K562 (cell line): ENCODE data around the gene TMC8. TPM values are rescaled to one million over a fixed set of nuclear protein-coding genes. Genes with fewer than 3 reads are reported as not detected.

Experiments used
- ATAC-seq: fragments of 200-7000 bp; cut with Tn5 transposase; 3 replicates; pipeline ENCODE4 v1.9.1; 2020; ENCODE audit warnings: moderate library complexity
- BruUV-seq: library from RNA; stranded (reverse); fragments of 400-500 nt; replicated peaks from 2 replicates; lab custom pipeline; 2021; lab: Mats Ljungman, UMichigan
- CTCF ChIA-PET: fragments of 300-600 bp; formaldehyde crosslinking; extraction: SDS; loops from one replicate; lab custom pipeline; 2021; ENCODE audit warnings: low intra/inter-chr PET ratio; lab: Yijun Ruan, JAX
- POLR2A ChIA-PET: fragments of 300-600, 350-650 bp; sonication (Branson Sonifier 250); formaldehyde crosslinking; extraction: SDS; loops from one replicate; lab custom pipeline; 2021; ENCODE audit warnings: antibody characterized with exemption, inconsistent platforms; lab: Yijun Ruan, JAX
- DNase-seq, 4 experiments: peaks; one replicate each; pipeline versions ENCODE4 v3.0.0 to v3.0.0-alpha.2; 2011 to 2018; ENCODE audit warnings: low spot score in 3 of 4, mixed read lengths in 3 of 4; ENCODE audit errors: extremely low read depth in 1 of 4
- FAIRE-seq: peaks from 2 replicates; lab custom pipeline; 2011; peaks lifted over from hg19 to GRCh38; lab: Jason Lieb, UNC
- H2AFZ ChIP-seq: 2 replicates; pipeline ENCODE4 v1.6.0; 2011; ENCODE audit warnings: low read depth, low read length, control low read depth, inconsistent platforms
- H3K27ac ChIP-seq: fragments of 200-600 bp; 3 replicates; pipeline ENCODE4 v1.8.0; 2011; ENCODE audit warnings: low read depth, mild to moderate bottlenecking, control low read depth, inconsistent platforms, low read length, moderate library complexity, mixed read lengths; ENCODE audit errors: extremely low read depth
- H3K27me3 ChIP-seq, 2 experiments: fragments of 300-600 bp in 1 of 2; 2 replicates in 1 of 2; 3 replicates in 1 of 2; pipeline versions ENCODE4 v1.6.0 to v1.8.0; 2011; ENCODE audit warnings: inconsistent platforms in 2 of 2, low read length in 2 of 2, mild to moderate bottlenecking in 1 of 2, mixed read lengths in 1 of 2, moderate library complexity in 1 of 2; ENCODE audit not compliant: control insufficient read depth in 2 of 2, insufficient read depth in 2 of 2
- H3K36me3 ChIP-seq: fragments of 300-600 bp; 3 replicates; pipeline ENCODE4 v1.8.0; 2011; ENCODE audit warnings: mild to moderate bottlenecking, low read length, inconsistent platforms; ENCODE audit not compliant: control insufficient read depth, insufficient read depth
- H3K4me1 ChIP-seq, 2 experiments: fragments of 200-600 bp in 1 of 2; replicated peaks in 1 of 2; 2 replicates in 1 of 2; 3 replicates in 1 of 2; pipeline versions ENCODE4 v1.5.1 to v1.8.0; 2011; ENCODE audit warnings: inconsistent platforms in 2 of 2, low read length in 2 of 2, mild to moderate bottlenecking in 1 of 2, mixed read lengths in 1 of 2, moderate library complexity in 1 of 2; ENCODE audit not compliant: control insufficient read depth in 2 of 2, insufficient read depth in 2 of 2
- H3K4me2 ChIP-seq: 2 replicates; pipeline ENCODE4 v1.6.1; 2011; ENCODE audit warnings: low read length, control low read depth, inconsistent platforms, mixed read lengths; ENCODE audit not compliant: insufficient read depth
- H3K4me3 ChIP-seq: fragments of 200-600 bp; sonication (generic), shearing (Covaris generic); 2 replicates; pipeline ENCODE4 v1.5.1; 2016; ENCODE audit warnings: control low read depth, inconsistent platforms
- H3K79me2 ChIP-seq: fragments of 200-600 bp; 3 replicates; pipeline ENCODE4 v1.8.0; 2011; ENCODE audit warnings: low read length, inconsistent platforms; ENCODE audit not compliant: control insufficient read depth, insufficient read depth
- H3K9ac ChIP-seq, 2 experiments: 2 replicates each; pipeline versions ENCODE4 v1.6.0 to v1.6.1; 2011; ENCODE audit warnings: low read depth in 2 of 2, low read length in 2 of 2, control low read depth in 1 of 2, inconsistent platforms in 1 of 2, mild to moderate bottlenecking in 1 of 2, mixed read lengths in 1 of 2; ENCODE audit not compliant: insufficient read depth in 1 of 2
- H3K9me1 ChIP-seq: one replicate; pipeline ENCODE4 v1.6.0; 2011; ENCODE audit warnings: inconsistent platforms, mild to moderate bottlenecking, low read length, moderate library complexity; ENCODE audit not compliant: control insufficient read depth, insufficient read depth
- H3K9me3 ChIP-seq: replicated peaks from 2 replicates; pipeline ENCODE4 v1.5.1; 2011; ENCODE audit warnings: low read depth, low read length, inconsistent platforms; ENCODE audit not compliant: control insufficient read depth, insufficient read depth
- H4K20me1 ChIP-seq: replicated peaks from 2 replicates; pipeline ENCODE4 v1.6.1; 2011; ENCODE audit warnings: low read length, inconsistent platforms, mixed read lengths; ENCODE audit not compliant: control insufficient read depth, insufficient read depth
- DPF2 ChIP-seq: fragments of 450-650 bp; IDR thresholded peaks from 2 replicates; pipeline ENCODE4 v1.6.1; 2016
- MBD1 ChIP-seq: fragments of 250-450 bp; sonication (Bioruptor Pico); IDR thresholded peaks from 2 replicates; pipeline ENCODE4 v1.8.0; 2022; ENCODE audit warnings: inconsistent platforms
- SFPQ ChIP-seq: fragments of 200-400 bp; formaldehyde crosslinking; IDR thresholded peaks from 2 replicates; pipeline ENCODE4 v1.6.1; 2017; ENCODE audit warnings: mild to moderate bottlenecking, low read depth, low read length, moderate library complexity
- SMARCB1 ChIP-seq: IDR thresholded peaks from 2 replicates; pipeline ENCODE4 v1.6.1; 2011; ENCODE audit warnings: improper control_type of control experiment, low read depth; ENCODE audit not compliant: insufficient read length
- TARDBP ChIP-seq: fragments of 450-650 bp; IDR thresholded peaks from 2 replicates; pipeline ENCODE4 v1.6.1; 2016
- ZKSCAN3 ChIP-seq: fragments of 250-450 bp; sonication (Bioruptor Pico); IDR thresholded peaks from 2 replicates; pipeline ENCODE4 v1.4.0; 2020
- ZZZ3 ChIP-seq: fragments of 450-650 bp; IDR thresholded peaks from 2 replicates; pipeline ENCODE4 v1.6.1; 2016; ENCODE audit warnings: antibody characterized with exemption, mild to moderate bottlenecking, moderate library complexity
- WGBS: fragments of 100-300 bp; shearing (Covaris generic); methylation state at CpG from one replicate; pipeline ENCODE4 v1.1.6; 2016; ENCODE audit warnings: low coverage, mixed read lengths; ENCODE audit not compliant: insufficient coverage; ENCODE audit errors: missing lambda C conversion rate; 5-methylcytosine and 5-hydroxymethylcytosine counted together
- in situ Hi-C: fragments of 300-500 bp; cut with MboI; formaldehyde crosslinking; loops from 4 replicates; pipeline ENCODE4 v1.15.0; 2018; ENCODE audit warnings: inconsistent platforms, mixed read lengths
- intact Hi-C: fragments of 100-400 bp; cut with micrococcal nuclease; formaldehyde crosslinking; loops from 2 replicates; pipeline ENCODE4 v1.14.2; 2022
- polyA plus RNA-seq, 8 experiments: library from polyadenylated mRNA; depleted of rRNA in 4 of 8; stranded (reverse) in 5 of 8; unstranded in 3 of 8; fragments of >200 nt; fragmentation: Nextera tagmentation in 2 of 8; fragmentation: Illumina TruSeq in 1 of 8; extraction: Ambion mirVana in 2 of 8; extraction: Trizol in 1 of 8; gene quantifications; 2 replicates each; pipeline versions ENCODE4 v1.2.1 to v1.2.3, GENCODE V29; 2011 to 2014; ENCODE audit warnings: inconsistent platforms in 1 of 8, missing spikeins in 1 of 8
- total RNA-seq, 7 experiments: library from RNA; depleted of rRNA in 6 of 7; stranded (reverse); fragments of >200 nt in 6 of 7; fragmentation: Illumina TruSeq in 2 of 7; extraction: Trizol in 2 of 7; gene quantifications; 2 replicates each; pipeline versions ENCODE4 v1.2.1 to v1.2.3, GENCODE V29; 2011 to 2021; ENCODE audit warnings: low replicate concordance in 1 of 7

TMC8 gene
- total and polyA plus RNA-seq, 9 of the 15 experiments (the other 6 are each of a cell fraction or from before 2014, with no cell fraction given), result 0.13 to 10.9 (median 2.8) TPM

- BruUV-seq, result no TSS peak
- TF ChIP-seq ZZZ3 (no peak), TARDBP (no peak), ZKSCAN3 (CRISPR knock-in tag) (no peak), SMARCB1 (no peak), DPF2 (0 out of 2 replicates have a peak, but pooled peaks have one; percentile 44), SFPQ (no peak), MBD1 (no peak)
- TF ChIP-seq, all 486 proteins: peak for 1
- H3K27me3 ChIP-seq, result no peaks in the 10 kb centered on the region
- no peaks in the 10 kb centered on the region; the same call in 1 of the 2 replicates for H4K20me1 ChIP-seq
- peak overlapping the region; percentile 98 for H3K4me3 ChIP-seq
- H3K4me2 ChIP-seq, result peak overlapping the region; percentile 81
- ChIA-PET CTCF (no interaction called here), POLR2A (interaction anchor here (0.7 to 2.2 kb wide), 3 partner anchors 9 to 60 kb away, joined by 3 to 14 read pairs (median 8); partner anchors contain the start of genes AFMID and TK1)
- no peak for FAIRE-seq
- 82% methylated on average over 2 of the region's 6 CpGs for WGBS
- intact Hi-C loops, result loop anchor here (5.0 kb wide), 1 partner anchor 40 kb away; the partner anchor contains the start of gene SYNGR2
- H2AFZ ChIP-seq, result no peak overlapping the region
- peak in 1 of 4 experiments; percentile 31 for DNase-seq
- H3K27ac ChIP-seq, result peak overlapping the region; percentile 81
- peaks cover 53% of the 10 kb centered on the region for H3K36me3 ChIP-seq
- no peak for ATAC-seq
- H3K9me3 ChIP-seq, result no peaks in the 10 kb centered on the region
- in situ Hi-C loops, result no loop called here
- H3K9me1 ChIP-seq, result no peaks in the 10 kb centered on the region
- H3K4me1 ChIP-seq, result peaks cover 29 to 85% of the 10 kb centered on the region in 2 experiments
- H3K79me2 ChIP-seq, result peaks cover 86% of the 10 kb centered on the region
- H3K9ac ChIP-seq, result peak overlapping the region; percentile 82 to 95
These were observed 3.7 kb upstream of the TMC8 start for GRCh38 chr17:78126895-78127238.
